ENCODE results near the gene ALX4.

ALX4 gene

GRCh38 chr11:44300844-44301563, 8.9 kb downstream of the ALX4 start:
- no peak for DNase-seq (ENCODE audit: low read depth in 2 of 2)

- no peak for DNase-seq (ENCODE audit: low read depth in 2 of 2)
Observed at GRCh38 chr11:44298862-44299261, 11.1 kb downstream of the ALX4 start.

- no peak for DNase-seq (ENCODE audit: low read depth in 2 of 2)
Observed at GRCh38 chr11:44290208-44290607, 19.7 kb downstream of the ALX4 start.

GRCh38 chr11:44288133-44288526, 21.8 kb downstream of the ALX4 start:
- DNase-seq (ENCODE audit: low read depth in 2 of 2), result no peak

DNA sequence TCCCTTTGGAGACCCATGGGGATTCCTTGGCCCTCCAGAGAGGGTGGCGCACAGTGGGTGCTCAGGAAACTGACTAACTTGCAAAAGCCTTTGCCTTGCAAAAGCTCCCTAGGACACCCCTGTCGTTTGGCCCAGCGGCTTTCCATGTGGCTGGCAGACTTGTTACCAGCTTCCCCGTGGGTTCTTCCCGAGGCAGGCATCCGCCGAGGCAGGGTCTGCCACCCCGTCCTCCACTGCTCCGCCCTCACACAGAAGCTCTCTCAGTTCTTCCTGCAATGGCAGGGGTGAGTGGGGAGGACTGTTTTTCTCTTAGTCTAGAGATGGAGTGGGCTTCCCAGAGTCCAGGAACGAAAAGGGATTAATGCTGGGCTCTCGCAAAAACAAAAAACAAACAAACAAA, 23.0 kb downstream of the ALX4 start:
- DNase-seq (ENCODE audit: low read depth in 2 of 2), result no peak

DNA sequence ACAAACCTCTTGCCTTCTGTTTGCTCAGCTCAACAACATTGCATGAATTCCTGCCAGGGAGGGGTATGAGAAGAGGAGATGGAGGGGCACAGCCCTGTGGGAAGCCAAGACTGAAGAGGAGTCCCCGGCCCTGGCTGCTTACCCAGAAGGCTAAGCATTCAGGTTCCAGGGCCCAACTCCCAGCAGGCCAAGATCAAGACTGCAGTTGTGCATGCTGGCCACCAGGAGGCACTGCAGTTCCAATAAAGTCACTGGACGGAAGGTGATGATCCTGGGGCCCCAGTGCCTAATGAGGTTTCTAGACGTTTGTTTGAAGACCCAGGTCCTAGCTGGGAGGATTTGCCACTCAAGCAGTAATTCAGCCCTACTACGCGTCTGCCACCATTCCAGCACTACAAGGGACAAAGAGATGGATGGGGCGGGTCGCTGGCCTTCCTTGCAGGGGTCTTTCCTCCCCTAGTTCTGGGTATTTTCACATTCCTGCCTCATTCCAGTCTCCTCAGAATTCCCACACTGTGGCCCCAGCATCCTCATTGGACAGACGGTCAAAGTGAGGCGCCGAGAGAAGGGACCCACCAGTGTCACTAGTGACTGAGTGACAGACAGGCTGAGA, 23.6 kb downstream of the ALX4 start:
- peak in 1 of 2 donors; percentile 21 for DNase-seq (ENCODE audit: low read depth in 2 of 2)

DNA sequence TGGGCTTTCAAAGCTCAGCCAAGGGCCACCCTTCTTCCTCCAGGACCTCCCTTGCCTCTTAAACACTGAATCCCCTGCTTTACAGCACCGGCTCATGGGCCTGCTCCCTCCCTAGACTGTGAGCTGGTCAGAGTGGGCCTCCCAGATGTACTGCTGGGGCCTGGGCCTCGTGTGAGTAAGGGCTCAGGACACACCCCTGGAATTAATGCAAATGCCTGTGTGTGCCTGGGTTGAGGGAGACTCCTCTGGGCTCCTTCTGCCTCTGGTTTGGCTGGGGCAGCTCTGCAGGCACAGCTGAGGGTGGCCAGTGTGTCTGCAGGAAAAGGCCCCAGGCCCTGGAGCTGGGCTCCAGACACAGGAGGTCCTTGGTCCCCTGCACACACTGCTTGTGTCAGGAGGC, 24.2 kb downstream of the ALX4 start:
- no peak for DNase-seq (ENCODE audit: low read depth in 2 of 2)

- DNase-seq (ENCODE audit: low read depth in 2 of 2), result no peak
Observed at GRCh38 chr11:44282620-44283019, 27.3 kb downstream of the ALX4 start.

- no peak for DNase-seq (ENCODE audit: low read depth in 2 of 2)
Observed at GRCh38 chr11:44281151-44281550, 28.8 kb downstream of the ALX4 start.

DNA sequence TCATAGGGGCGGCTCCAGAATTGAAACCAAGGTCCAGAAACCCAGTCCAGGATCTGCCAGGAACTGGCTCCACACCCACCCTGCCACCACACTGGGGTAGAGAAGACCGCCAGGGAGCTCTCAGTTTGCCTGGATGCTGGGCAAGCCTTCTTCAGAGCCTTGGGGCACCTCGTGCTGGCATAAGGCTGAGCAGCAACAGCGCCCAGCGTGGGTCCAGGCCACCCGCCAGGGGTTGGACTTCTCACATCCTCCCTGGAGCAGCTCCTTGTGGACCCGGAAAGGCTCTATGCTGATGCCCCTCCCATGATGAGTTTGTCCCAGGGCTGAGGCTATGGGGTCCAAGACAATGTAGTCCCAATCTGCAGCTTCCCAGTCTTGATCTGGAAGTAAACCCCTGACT, 29.7 kb downstream of the ALX4 start:
- no peak for DNase-seq (ENCODE audit: low read depth in 2 of 2)

DNA sequence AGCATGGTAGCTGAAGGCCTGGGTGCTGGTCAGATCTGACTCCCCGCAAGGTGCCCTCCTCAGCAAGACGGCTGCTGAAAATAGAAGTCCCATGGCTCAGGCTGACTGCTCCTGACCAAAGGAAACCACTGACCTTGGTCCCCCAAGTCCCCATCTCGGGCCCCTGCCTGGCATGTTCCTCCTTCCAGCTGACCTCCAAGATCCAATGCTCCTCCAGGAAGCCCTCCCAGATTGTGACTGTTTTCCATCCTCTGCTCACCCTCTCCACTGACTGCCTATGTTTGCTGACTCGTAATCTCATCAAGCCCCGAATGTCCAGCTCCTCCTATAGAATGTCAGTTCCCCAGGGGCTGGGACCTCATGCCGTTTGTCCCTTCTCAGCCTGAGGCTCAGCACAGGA, 30.5 kb downstream of the ALX4 start:
- no peak for DNase-seq (ENCODE audit: low read depth in 2 of 2)

- DNase-seq (ENCODE audit: low read depth in 2 of 2), result no peak
Observed at GRCh38 chr11:44277196-44278090, 32.5 kb downstream of the ALX4 start.

GRCh38 chr11:44275961-44276550, 33.9 kb downstream of the ALX4 start:
- no peak for DNase-seq (ENCODE audit: low read depth in 2 of 2)

DNA sequence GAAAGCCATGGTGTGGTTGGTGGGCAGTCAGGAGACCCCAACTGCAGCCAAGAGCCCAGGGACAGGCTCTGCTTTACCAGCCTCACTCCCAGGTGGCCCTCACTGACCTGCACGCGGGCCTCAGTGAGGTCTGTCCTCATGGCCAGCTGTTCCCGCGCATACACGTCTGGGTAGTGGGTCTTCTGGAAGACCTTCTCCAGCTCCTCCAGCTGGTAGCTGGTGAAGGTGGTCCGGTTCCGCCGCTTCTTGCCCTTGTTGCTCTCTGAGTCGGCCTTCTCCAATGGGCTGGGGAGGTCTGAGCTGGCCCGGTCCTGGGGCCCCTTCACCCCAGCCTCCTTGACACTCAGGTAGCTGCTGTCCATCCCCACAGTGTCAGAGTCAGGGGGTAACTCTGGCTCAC, 34.7 kb downstream of the ALX4 start:
- DNase-seq (ENCODE audit: low read depth in 2 of 2), result no peak

DNA sequence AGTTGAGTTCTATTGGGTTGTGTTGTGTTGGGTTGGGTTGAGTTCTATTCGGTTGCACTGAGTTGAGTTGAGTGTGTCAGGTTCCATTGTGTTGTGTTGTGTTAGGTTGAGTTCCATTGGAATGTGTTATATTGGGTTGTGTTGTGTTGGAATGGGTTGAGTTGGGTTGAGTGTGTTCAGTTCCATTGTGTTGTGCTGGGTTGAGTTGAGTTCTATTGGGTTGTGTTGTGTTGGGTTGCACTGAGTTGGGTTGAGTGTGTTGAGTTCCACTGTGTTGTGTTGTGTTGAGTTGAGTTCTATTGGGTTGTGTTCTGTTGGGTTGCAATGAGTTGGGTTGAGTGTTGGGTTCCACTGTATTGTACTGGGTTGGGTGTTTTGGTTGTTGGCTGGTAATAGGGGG, 35.5 kb downstream of the ALX4 start:
- no peak for DNase-seq (ENCODE audit: low read depth in 2 of 2)

DNA sequence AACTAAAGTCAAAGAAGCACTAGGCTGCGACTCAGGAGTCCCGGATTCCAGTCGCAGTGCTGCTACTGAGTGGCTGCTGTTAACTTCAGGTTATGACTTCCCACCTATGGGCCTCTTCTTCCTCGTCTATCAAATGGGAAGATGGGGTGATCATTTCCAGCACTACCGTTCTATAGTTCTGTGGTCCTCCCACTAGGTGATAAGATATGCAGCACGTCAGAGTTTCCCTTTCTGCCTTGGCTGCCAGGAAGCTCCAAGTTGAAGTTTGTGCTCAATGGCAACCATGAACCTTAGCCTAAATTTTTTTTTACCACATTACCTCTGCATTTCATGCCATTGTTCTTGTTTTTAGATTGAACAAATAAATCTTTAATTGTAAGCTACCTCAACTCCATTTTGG, 38.7 kb downstream of the ALX4 start:
- no peak for DNase-seq (ENCODE audit: low read depth in 2 of 2)

GRCh38 chr11:44270403-44271273, 39.3 kb downstream of the ALX4 start:
- no peak for DNase-seq (ENCODE audit: low read depth in 2 of 2)

DNA sequence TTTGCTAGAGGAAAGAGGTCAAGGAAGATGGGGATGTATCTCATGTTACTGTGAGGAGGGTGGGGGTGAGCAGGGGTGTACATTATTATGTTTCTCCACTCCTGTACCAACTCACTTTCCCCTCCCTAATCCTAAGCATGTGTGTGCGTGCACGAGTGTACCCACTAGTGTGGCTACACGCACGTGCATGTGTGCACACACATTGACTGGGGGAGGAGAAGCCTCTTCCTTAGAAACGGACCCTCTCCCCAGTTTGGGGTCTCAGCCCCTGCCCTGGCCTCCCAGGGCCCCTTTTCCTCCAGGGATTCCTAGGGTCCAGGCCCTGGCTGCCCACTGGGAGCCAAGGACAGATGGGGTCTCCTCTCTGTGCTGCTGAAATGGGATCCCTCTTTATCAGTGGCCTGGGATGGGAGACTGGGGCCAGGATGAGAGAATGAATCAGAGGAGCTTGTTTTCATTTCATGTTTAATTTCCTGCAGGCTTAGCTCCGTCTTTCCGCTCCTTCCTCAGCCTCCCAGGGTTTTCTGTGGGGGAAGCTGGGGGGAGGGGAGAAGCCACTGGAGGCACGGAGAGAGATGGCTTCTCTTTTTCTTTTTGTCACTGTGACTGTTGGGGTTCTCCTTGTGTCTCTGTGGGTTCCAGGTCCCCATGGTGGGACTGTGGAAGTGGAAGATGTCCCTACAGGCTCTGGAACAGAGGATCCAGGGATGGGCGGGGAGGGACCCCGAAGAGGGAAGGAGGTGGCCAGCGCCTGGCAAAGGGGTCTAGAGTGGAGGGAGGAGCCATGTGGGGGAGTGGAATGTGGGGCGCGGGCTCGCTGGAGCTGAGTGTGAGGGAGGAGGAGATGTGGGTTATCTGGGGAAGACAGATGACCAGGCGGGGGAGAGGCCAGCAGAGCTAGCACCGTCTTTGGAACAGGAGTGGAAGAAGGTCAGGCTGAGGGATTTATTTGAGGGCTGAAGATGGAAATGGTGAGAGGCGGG, 40.3 kb downstream of the ALX4 start:
- DNase-seq (ENCODE audit: low read depth in 2 of 2), result no peak

- no peak for DNase-seq (ENCODE audit: low read depth in 2 of 2)
Observed at GRCh38 chr11:44268614-44269080, 41.3 kb downstream of the ALX4 start.

Measured in stimulated activated CD8-positive, alpha-beta memory T cell treated with anti-CD3 and anti-CD28 coated beads, Interleukin-2, amount 100 ng/mL, for 1 hour (primary cell).